ENCODE results near the gene GZMB.
A peak's percentile ranks its signal among the peaks of the same experiment; 100 is the strongest.
"Not testable (repeated sequence)": the region's sequence is repeated elsewhere in the genome, so short reads cannot be mapped to it uniquely, and the experiment has no call there.

The GZMB gene

GRCh38 chr14:24634158-24634557 lies at the start of gene GZMB:
Gene GZMB (minus strand): TSS chr14:24634190. CDS start chr14:24634160, 30 bp downstream.
- DNase-seq: no peak

DNA sequence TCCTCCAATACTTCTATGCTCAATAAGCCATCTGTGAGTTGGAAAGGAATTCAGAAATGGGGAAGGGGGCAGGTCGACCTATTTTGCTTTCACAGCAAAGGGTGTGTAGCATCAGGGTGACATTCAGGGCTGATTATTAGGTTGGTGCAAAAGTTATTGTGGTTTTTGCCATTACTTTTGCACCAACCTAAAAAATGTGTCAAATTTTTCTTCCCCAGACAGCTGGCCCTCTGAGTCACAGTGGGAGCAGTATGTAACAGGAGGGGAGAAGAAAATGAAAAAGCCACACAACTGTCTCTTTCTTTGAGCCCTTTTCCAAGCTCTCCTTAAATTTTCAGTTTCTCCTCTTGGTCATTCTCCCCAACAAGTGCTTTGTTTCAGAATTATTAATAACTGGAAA lies 47.1 kb upstream of the GZMB start:
- no peak for DNase-seq

GRCh38 chr14:24680516-24680915 lies 46.5 kb upstream of the GZMB start:
- DNase-seq: no peak

GRCh38 chr14:24679248-24679961 lies 45.4 kb upstream of the GZMB start:
- DNase-seq: no peak

DNA sequence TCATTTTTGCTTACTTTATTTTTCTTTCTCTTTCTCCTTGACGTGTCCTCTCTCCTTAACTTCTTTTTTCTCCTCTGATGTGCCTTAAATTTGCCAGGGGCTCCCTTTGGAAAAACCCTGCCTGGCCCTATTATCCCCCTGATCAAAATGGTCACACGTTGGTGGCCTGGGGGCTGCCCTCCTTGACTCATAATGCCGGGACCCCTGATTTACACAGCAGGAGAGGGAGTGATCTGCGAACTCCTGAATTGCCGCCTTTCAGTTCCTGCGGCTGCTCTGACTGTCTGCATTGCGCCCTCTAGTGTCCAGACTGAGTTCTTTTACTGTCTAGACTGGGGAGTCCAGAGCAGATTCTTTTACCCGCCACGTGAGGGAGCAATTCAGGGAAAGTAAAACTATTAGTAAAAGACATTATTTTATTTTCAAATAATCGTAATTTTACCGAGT lies 44.8 kb upstream of the GZMB start:
- peak; percentile 57 for DNase-seq

GRCh38 chr14:24677956-24678355 lies 44.0 kb upstream of the GZMB start:
- DNase-seq: no peak

DNA sequence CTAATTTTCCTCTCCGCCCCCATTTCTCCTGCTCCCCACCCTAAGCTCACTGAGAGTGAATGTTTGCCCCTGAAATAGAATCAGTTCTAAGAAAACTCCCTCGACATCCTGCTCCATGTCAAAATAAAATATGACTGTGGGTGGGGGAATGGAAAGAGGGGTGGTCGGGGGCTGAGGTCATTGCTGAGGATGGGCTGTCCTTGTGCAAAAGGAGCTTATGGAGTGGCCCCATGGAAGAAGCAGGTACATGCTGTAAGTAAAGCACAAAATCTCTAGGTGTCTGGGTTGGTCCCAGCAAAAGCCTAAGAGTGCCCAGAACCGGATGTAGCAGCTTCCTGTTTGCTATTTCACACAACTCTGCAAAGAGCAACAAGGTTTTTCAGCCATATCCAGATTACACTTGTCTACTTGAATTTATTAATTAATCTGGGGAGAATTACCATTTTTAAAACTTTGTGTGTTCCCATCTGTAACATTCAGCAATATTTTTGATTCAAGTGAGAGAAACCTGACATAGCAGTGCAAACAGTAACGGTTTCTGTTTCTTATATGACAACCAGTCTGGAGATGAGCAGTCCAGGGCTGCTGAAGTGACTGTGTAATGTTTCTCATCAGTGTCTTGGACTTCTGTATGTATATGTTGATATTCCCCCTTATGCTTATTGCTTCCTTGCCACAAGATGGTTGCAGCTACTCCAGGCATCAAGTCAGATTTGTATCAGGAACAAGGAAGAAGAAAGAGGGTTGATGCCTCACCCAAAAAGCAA lies 40.4 kb upstream of the GZMB start:
- DNase-seq: peak; percentile 35

- DNase-seq: no peak
These were observed 39.7 kb upstream of the GZMB start for GRCh38 chr14:24673534-24674203.

- peak; percentile 35 for DNase-seq
These were observed 39.1 kb upstream of the GZMB start for GRCh38 chr14:24673059-24673458.

GRCh38 chr14:24670594-24670993 lies 36.6 kb upstream of the GZMB start:
- DNase-seq: no peak

DNA sequence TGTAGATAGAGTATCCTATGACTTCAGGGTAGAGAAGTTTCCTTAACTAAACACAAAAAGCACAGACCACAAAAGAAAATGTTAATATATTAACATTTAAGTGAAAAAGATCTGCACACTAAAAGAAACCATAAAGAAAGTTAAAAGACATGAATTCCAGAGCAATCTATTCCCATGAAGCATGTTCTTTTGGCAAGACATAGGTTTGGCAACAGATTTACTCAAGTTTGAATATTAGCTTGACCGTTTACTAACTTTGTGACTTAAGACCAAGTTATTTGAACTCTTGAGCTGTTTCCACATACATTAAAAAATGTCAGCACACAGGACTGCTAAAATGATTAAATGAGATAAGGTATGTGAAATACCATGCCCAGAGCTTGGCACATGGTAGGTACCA lies 35.7 kb upstream of the GZMB start:
- no peak for DNase-seq

GRCh38 chr14:24665440-24665991 lies 31.5 kb upstream of the GZMB start:
- peak; percentile 47 for DNase-seq

DNA sequence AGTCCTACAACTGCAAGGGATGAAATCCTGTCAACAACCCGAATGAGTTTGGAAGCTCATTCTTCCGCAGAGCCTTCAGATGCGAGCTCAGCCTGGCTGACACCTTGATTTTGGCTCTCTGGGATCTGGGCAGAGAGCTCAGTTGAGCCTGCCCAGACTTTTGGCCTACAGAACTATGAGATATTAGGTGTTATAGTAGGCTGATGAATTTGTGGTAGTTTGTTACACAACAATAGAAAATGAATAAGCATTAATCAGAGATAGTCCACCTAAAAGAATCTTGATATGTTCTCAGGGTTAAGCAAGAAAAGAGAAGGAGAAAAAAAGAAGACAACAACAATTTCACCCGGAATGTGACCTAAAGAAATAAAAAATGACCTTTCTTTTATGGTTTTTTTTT lies 30.4 kb upstream of the GZMB start:
- no peak for DNase-seq

DNA sequence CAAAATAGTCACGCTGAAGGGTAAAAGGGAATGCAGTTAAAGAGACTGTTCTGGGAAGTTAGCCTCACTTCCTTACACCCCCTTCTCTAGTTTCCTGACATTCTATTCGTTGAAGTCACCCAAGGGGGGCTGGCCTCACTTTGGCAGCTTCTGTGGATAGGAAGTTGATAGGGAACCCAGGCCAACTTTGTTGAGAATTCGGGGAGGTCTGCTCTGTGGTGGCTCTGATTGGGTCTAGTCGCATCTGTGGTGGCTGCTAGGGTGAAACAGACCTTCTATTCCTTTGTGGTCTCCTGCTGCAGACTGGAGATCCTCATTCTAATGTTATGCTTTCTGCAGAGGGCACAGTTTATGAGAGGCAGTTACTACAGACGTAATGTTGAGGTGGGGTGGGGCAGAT lies 28.8 kb upstream of the GZMB start:
- peak; percentile 91 for DNase-seq

- peak; percentile 86 for DNase-seq
These were observed 26.1 kb upstream of the GZMB start for GRCh38 chr14:24659916-24660570.

DNA sequence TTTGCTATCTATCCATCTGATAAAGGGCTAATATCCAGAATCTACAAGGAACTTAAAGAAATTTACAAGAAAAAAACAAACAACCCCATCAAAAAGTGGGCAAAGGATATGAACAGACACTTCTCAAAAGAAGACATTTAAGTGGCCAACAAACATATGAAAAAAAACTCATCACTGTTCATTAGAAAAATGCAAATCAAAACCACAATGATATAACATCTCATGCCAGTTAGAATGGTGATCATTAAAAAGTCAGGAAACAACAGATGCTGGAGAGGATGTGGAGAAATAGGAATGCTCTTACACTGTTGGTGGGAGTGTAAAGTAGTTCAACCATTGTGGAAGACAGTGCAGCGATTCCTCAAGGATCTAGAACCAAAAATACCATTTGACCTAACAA lies 14.4 kb upstream of the GZMB start:
- DNase-seq: not testable (repeated sequence)

DNA sequence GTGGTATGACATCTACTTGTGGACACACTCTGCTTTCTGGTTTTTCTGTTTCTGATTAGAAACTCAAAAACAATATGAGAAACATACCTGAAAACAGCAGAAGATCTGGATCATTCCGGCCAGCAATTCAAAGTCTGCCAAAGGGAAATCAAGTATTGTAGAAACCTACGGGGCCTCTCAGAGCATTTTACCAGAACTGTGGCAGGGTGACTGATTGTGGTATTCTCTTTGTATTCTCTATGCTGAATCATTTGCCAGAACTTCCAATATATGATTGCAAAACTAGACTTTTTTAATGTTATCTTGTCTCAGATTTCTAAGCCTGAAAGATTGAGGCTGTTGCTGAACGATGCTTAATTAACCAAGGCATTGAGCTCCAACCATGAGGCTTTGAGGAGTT lies 5.9 kb upstream of the GZMB start:
- DNase-seq: no peak

DNA sequence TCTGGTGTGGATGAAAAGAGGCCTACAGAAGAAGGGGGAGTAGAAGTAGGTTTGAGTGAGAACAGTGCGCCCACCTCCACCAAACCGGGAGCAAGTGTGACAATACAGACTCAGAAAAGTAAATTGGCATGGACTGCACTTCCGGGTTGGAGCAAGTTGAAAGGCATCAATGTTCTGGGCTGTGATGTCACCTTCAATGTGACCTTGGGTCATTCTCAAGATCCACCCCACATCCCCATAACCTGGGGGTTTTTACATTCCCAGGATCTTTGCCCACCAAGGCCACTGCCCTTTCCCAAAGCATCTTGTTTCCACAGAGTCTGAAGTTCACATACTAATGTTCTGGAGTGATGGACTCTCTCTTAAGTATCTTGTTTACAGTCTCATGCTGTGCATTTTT lies 5.3 kb upstream of the GZMB start:
- no peak for DNase-seq

DNA sequence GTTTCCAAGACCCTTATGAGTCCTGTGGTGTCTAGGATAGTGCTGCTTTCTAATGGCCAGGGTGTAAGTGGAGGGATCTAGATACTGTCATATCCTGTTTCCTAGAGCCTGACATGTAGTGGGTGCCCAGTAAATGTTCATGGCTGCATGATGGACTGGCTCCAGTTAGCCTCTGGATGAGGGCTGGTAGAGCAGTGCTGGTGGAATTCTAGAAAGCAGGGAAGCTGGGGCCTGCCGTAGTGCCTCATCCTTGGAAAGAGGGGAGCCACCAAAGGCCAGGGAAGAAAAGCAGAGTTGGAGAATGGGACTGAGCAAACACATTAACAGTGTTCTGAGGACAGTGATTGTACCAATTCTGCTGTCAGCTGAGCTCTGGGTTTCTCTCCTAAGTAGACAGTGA lies 637 bp downstream of the GZMB start:
- no peak for DNase-seq

DNA sequence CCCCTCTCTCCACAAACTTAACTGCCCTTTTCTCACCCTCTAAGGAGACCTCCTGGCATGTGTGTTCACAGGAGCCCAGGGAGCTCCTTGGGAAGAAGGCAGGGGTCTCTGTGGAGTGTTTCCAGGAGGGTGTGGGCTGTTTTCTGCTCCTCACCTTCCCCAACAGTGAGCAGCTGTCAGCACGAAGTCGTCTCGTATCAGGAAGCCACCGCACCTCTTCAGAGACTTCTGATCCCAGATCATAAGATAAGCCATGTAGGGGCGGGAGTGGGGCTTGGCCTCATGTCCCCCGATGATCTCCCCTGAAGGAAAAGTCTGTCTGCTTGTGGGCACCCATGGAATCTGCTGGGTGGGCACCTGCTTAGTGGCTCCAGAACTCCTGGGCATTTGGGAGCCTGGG lies 1.2 kb downstream of the GZMB start:
- DNase-seq: no peak

GRCh38 chr14:24632336-24632735 lies 1.7 kb downstream of the GZMB start:
- DNase-seq: no peak

GRCh38 chr14:24631749-24632335 lies 2.1 kb downstream of the GZMB start:
- no peak for DNase-seq

Data from GF-D8 (cell line).